Progenitor cell of endocrine pancreas (in vitro differentiated cells): ENCODE measurements around the gene NMB. TPM values are rescaled to one million over a fixed set of nuclear protein-coding genes. Genes with fewer than 3 reads are reported as not detected.

Experiments used
- DNase-seq: peaks from one replicate; pipeline ENCODE4 v3.0.0; 2021; ENCODE audit warnings: low spot score; ENCODE audit not compliant: unreplicated experiment
- H3K27ac Mint-ChIP-seq: 2 replicates; pipeline ENCODE4 v1.8.0; 2021; ENCODE audit warnings: mild to moderate bottlenecking, moderate library complexity, mixed read lengths
- H3K27me3 Mint-ChIP-seq: 2 replicates; pipeline ENCODE4 v1.8.0; 2021; ENCODE audit warnings: mixed read lengths
- H3K36me3 Mint-ChIP-seq: 2 replicates; pipeline ENCODE4 v1.8.0; 2022; ENCODE audit warnings: mixed read lengths; ENCODE audit not compliant: insufficient read depth
- H3K4me1 Mint-ChIP-seq: 2 replicates; pipeline ENCODE4 v1.8.0; 2021; ENCODE audit warnings: low read depth, mixed read lengths
- H3K4me3 Mint-ChIP-seq: 2 replicates; pipeline ENCODE4 v1.8.0; 2021; ENCODE audit warnings: low read depth, mild to moderate bottlenecking, moderate library complexity, mixed read lengths
- H3K9me3 Mint-ChIP-seq: 2 replicates; pipeline ENCODE4 v1.8.0; 2021; ENCODE audit warnings: low read depth, mixed read lengths
- total RNA-seq: library from RNA; stranded (reverse); gene quantifications from 2 replicates; pipeline ENCODE4 v1.2.1, GENCODE V29; 2021
- TF ChIP-seq, protein P1 (sequence below): fragments of 200-600 bp; sonication (generic); IDR thresholded peaks from one replicate; pipeline ENCODE4 v1.5.0; 2021; ENCODE audit warnings: antibody characterized with exemption, mild to moderate bottlenecking; ENCODE audit not compliant: unreplicated experiment

Gene NMB
- total RNA-seq, 1 donor from 2014 or later: 6.1 TPM

DNA sequence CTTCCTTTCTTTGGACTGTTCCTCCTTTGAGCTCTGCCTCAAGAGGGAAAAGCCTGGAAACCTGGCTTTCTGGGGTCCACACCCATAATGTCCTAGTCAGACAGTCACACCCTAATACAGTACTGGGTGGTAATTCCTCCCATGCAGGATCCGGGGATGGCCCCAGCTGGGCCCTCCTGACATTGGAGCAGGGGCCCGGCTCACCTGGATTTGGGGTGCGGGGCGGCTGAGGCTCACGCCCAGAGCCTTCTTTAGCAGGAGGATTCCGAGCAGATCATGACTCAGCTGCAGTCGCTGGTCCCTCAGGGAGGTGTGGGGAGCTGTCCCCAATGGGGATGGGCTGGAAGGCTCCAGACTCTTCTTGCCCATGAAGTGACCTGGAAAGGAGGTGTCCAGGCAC, 1.0 kb downstream of the NMB start:
- Mint-ChIP-seq H3K4me1 (peaks cover 32% of the 10 kb centered on the region), H3K36me3 (peaks cover 5% of the 10 kb centered on the region), H3K27ac (no peak overlapping the region), H3K27me3 (peaks cover 14% of the 10 kb centered on the region), H3K4me3 (peak overlapping the region; percentile 71), H3K9me3 (no peaks in the 10 kb centered on the region)
- TF ChIP-seq, protein P1, sequence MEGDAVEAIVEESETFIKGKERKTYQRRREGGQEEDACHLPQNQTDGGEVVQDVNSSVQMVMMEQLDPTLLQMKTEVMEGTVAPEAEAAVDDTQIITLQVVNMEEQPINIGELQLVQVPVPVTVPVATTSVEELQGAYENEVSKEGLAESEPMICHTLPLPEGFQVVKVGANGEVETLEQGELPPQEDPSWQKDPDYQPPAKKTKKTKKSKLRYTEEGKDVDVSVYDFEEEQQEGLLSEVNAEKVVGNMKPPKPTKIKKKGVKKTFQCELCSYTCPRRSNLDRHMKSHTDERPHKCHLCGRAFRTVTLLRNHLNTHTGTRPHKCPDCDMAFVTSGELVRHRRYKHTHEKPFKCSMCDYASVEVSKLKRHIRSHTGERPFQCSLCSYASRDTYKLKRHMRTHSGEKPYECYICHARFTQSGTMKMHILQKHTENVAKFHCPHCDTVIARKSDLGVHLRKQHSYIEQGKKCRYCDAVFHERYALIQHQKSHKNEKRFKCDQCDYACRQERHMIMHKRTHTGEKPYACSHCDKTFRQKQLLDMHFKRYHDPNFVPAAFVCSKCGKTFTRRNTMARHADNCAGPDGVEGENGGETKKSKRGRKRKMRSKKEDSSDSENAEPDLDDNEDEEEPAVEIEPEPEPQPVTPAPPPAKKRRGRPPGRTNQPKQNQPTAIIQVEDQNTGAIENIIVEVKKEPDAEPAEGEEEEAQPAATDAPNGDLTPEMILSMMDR: no peak
- no peak for DNase-seq

DNA sequence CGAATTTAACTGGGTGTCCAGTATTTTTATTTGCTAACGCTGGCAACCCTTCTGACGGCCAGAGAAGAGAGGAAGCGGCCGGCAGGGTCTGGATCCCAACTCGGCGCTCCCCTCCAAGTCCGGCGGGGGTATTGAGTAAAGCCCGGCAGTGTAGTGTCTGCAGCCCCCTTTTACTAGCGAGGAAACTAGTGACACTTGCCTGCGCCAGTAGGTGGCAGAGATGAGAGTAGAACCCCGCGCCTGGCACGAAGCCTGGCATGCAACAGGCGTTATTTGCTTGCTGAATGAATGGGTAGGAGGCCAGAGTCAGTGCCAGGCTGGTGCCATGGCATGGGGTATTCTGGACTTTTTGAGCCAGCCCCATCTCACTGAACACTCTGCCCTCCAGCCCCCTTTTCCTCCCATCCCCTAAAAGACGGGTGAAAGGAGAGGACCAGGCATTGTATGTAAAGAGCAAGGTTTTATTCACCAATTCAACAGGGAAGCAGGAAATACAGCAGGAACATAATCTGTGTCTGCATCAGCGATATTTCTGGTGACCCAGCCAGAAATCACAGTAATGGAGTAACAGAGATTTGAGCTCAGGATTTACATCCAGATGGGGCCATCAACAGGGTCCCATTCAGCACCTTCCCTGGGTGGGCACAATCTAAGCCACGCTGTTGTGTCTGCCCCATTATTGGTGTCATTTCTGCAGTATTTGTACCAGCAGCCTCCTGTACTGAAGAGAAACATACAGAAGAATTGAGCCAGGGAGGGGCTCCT, 3.1 kb downstream of the NMB start:
- DNase-seq: peak; percentile 39
- H3K36me3 Mint-ChIP-seq: peaks cover 9% of the 10 kb centered on the region
- H3K4me1 Mint-ChIP-seq: peaks cover 24% of the 10 kb centered on the region
- no peaks in the 10 kb centered on the region for H3K9me3 Mint-ChIP-seq
- TF ChIP-seq, protein P1: peak; percentile 59
- peak overlapping the region; percentile 38 for H3K27ac Mint-ChIP-seq
- peaks cover 14% of the 10 kb centered on the region for H3K27me3 Mint-ChIP-seq
- H3K4me3 Mint-ChIP-seq: peak overlapping the region; percentile 99

DNA sequence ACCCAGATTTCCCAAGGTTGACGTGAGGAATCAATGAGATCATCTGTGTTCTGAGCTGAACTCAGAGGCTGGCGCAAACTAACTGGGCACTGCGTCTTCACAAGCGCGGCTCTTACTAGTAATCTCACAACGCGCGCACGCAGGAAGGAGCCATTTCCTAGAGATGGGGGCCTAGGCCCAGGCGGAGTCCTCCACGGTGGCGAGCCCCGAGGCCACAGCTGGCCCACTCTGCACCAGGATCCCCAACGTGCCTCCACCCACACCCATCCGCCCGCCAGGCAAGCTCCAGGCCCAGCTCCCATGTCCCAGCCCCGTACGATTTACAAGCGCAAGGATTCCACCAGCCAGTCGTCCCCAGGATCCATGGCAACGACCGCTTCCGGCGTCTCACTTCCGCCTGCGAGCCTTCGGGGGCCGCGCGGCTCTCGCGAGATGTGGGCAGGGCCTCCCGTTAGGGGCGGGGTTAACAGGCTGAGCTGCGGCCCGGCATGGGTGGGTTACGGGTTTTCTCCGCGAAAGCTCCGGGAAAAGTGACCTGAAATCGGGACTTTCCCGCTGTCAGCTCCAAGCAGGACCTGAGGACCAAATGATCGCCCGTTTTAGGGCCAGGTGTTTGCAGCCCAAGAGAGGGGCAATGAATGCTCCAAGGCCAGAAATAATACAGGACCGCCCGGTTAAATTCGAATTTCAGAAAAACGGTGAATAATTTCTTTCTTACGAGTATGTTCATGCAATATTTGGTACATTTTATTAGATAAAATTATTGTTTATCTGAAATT, 3.9 kb downstream of the NMB start, which contains the start of gene WDR73:
Gene WDR73, minus strand, starts transcription at position 374 of the 779 bp plus-strand sequence. Its CDS starts 9 bp downstream, at position 365.
- peak; percentile 94 for DNase-seq
- Mint-ChIP-seq H3K27ac (peak within 1 kb of the TSS; percentile 98), H3K4me3 (peak within 1 kb of the TSS; percentile 99), H3K36me3 (peaks cover 10% of the 10 kb centered on the region), H3K27me3 (peaks cover 14% of the 10 kb centered on the region), H3K9me3 (no peaks in the 10 kb centered on the region), H3K4me1 (peaks cover 18% of the 10 kb centered on the region)
- TF ChIP-seq, protein P1: no peak

DNA sequence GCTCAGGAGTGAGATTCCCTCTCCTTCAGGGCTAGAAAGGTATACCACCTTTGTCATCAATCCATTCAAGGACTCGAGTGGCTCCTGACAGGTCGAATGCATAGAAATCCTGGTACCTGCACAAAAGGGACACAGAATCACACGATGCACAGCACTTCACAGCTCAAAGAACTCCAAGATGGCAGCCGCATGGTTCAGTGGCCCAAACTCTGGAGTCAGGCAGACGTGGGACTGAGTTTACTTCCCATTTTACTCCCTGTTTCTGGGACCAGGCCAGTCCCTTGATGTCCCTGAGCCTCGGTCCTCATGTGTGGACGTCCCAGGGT, 4.5 kb downstream of the NMB start:
- TF ChIP-seq, protein P1: no peak
- no peak for DNase-seq
- H3K4me3 Mint-ChIP-seq: peak overlapping the region; percentile 99
- H3K36me3 Mint-ChIP-seq: peaks cover 12% of the 10 kb centered on the region
- H3K27me3 Mint-ChIP-seq: peaks cover 14% of the 10 kb centered on the region
- H3K27ac Mint-ChIP-seq: peak overlapping the region; percentile 98
- H3K4me1 Mint-ChIP-seq: peaks cover 17% of the 10 kb centered on the region
- H3K9me3 Mint-ChIP-seq: no peaks in the 10 kb centered on the region

DNA sequence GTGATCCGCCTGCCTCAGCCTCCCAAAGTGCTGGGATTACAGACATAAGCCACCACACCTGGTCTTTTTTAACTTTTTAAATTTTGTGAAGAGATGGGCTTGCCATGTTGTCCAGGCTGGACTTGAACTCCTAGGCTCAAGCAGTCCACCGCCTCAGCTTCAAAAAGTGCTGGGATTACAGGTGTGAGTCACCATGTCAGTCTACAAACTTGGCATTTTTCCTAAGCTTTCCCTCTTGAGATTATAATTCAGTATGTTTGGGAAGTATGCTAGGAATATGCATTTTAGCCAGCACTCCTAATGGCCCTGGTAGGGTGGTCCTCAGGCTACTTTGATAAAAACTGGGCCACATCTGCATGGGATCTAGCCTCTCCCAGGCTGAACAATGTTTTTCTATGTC, 8.3 kb downstream of the NMB start:
- H3K9me3 Mint-ChIP-seq: no peaks in the 10 kb centered on the region
- peaks cover 24% of the 10 kb centered on the region for H3K36me3 Mint-ChIP-seq
- DNase-seq: no peak
- H3K27ac Mint-ChIP-seq: no peak overlapping the region
- no peak overlapping the region for H3K4me3 Mint-ChIP-seq
- TF ChIP-seq, protein P1: no peak
- no peaks in the 10 kb centered on the region for H3K27me3 Mint-ChIP-seq
- peaks cover 11% of the 10 kb centered on the region for H3K4me1 Mint-ChIP-seq
